Stimulated activated CD8-positive, alpha-beta memory T cell treated with anti-CD3 and anti-CD28 coated beads, Interleukin-15, amount 100 ng/mL, for 4 hours (primary cell): ENCODE results near the gene WDFY1.
"Not testable (repeated sequence)": the region's sequence is repeated elsewhere in the genome, so short reads cannot be mapped to it uniquely, and the experiment has no call there.

Source experiments
- DNase-seq, 2 donors: peaks; one replicate each; pipeline ENCODE4 v3.0.0-alpha.2; 2020; ENCODE audit warnings: low read depth in 2 of 2

Gene WDFY1

DNA sequence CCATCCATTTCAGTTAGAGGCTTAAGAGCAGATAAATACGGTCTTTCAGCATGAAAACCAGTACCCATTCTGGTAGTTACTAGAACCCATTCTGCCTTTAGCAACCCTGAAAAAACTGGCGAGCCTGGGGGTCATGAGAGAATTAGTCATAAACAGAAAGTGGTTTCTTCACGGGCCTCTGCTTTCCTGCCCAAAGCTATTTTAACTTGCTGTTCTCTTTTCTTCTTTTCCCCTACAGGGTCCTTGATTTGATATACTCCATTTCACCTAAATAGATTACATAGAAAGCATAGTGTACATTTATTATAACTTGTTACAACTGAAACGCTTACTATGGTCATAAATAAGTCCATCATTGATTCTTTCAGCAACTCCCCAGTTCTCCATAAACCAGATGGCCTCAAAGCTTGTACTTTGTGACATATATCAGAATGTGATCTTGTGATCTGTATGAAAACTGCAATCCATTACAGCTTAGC, 48.3 kb downstream of the WDFY1 start:
- no peak for DNase-seq

DNA sequence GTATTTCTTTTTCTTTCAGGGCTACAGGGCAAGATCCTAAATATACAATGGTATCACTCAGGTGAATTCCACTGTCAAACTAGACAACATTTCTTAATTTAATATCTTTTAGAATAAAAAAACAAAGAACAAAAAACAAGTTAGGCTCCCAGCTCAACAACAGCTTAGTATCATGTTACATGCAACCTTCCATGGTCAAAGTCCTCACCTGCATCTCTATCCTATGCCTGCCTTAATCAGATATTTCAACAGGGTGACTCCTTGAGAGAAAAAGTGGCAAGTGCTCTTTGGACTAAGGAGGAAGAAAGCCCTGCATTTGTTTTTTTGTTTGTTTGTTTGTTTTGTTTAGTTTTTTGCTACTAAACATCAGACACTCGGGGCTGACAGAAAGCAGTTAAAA, 50.2 kb downstream of the WDFY1 start:
- no peak for DNase-seq

DNA sequence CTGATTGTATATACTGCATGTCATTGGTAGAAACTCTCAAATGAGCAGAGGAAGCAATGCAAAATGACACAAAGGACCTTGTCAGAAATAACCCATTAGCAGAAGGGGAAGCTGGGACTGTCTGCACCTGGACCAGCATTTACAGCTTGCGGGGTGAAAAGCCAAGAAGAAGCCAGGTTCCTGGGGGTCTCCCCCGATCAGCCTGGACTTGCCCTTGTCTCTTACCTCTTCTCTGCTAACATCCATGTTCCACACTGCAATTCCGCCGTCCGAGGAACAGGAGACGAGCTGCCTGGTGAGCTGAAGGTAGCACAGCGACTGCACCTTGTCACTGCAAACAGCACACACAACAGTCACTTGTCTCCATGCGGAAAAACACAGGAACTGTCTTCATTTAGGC, 51.1 kb downstream of the WDFY1 start:
- no peak for DNase-seq

DNA sequence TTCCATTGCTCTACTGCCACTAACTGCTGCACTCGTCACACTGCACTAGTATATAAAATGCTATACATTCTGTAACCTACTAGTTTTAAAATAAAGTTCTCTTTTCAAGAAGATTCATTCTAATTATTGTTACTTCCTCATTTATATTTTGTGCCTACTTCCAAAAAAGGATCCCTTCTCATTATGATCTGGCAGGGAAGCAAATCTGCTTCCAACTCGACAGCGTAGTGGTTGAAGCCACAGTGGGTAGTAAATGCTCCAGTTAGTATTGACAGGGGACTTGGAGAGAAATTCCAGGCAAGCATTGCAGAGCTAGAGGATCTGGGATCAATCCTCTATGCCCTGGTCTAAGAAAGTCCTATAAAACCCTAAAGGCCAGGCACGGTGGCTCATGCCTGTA, 54.4 kb downstream of the WDFY1 start:
- DNase-seq, result no peak

DNA sequence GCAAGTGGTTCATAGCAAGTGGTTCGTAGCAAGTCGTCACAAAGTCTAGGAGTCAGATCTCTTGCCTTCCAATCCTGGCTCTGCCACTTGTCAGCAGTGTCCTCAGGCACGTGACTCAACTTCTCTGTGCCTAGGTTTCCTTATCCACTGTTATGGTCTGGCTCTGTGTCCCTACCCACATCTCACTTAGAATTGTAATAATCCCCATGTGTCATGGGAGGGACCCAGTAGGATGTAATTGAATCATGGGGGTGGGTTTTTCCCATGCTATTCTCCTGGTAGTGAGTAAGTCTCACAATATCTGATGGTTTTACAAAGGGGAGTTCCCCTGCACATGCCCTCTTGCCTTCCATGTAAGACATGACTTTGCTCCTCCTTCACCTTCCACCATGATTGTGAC, 55.9 kb downstream of the WDFY1 start:
- no peak for DNase-seq

DNA sequence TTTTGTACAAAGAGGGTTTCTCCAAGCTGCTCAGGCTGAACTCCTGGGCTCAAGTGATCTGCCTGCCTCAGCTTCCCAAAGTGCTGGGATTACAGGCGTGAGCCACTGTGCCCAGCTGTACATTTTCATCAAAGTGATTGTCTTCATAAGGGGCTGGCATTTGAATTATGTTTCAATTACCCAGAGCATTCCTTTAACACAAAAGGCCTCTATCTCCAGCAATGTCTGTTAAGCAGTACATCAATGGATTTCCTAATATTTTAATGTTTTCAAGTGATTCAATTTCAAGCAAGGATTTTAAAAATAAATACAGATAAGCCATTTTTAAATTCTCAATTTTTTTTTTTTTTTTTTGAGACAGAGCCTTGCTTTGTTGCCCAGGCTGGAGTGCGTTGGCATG, 56.9 kb downstream of the WDFY1 start:
- no peak for DNase-seq

DNA sequence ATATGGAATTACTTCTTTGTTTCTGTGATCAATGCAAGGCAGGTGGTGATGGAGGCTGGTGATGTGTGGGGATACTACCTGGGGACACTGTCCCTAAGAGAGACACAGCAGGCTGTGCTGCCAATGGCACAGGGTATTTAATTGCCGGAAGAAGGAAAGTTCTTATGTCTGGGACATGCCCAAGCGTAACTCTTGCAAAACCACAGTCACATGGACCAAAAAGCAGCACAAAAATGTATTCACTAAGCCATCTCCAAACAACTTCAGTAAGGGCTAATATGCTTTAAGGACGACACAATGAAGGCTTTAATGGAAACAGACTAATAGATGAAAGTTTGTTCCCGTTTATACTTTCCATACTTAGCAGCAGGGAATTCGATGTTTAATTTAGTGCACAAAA, 58.0 kb downstream of the WDFY1 start:
- DNase-seq, result no peak

DNA sequence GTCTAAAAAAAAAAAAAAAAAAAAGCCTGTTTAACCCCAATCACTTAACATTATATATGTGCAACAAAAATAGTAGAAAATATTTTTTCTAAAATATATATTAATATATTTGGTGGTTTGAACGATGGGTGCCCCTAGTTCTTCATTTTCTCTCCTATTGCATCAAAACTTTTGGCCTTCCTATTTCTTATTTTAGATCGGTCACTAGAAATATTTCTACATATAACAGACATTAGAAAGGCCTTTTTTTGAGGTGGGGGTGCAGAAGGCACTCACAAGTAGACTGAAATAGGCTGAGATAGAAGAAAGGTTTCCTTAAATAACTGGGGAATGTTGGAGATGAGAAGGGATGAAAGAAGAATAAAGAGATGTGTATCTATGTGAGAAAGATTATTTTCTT, 58.4 kb downstream of the WDFY1 start:
- DNase-seq, result no peak

DNA sequence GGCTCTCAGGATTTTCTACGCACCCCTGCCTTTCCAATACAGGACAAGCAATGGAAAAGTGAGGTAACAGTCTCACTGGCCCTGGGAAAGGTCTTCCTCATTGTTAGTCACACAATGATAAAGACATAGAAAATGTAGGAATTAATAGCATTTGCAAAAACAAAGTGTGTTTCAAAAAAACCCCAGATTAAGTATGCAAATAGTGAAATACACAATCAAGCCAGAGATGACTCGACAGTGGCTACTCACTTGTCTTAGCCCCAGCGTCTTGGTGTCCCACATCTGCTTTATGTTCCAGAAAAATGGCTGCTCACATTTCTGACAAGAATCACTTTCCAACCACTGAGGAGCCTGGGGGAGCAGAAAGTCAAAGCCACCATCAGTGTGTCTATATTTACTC, 60.7 kb downstream of the WDFY1 start:
- no peak for DNase-seq

DNA sequence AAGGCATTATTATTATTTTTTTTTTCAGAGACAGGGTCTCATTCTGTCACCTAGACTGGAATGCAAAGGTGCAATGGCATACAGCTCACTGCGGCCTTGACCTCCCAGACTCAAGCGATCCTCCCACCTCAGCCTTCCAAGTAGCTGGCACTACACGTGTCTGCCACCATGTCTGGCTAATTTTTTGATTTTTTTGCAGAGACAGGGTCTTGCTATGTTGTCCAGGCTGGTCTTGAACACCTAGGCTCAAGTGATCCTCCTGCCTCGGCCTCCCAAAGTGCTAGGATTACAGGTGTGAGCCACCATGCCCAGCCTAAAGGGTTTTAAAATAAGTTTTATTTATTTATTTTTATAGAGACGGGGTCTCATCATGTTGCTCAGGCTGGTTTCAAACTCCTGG, 62.4 kb downstream of the WDFY1 start:
- no peak for DNase-seq

DNA sequence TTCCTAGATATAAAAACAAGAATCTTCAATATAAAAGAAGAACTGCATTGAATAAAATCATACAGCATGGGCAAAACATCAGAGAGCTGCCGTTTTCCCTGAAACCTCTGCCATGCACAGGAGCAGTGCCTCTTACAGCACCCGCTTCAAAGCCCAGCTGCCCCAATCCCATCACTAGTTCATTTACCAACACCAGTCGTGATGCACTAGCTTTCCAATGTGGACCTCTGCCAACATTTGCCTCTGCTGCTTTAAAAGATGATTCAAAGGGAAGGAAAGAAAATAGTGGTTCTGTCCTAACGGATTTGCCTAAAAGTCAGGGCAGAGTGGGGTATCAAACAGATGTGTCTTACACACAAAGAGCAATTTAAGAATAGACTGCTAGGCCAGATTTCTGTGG, 64.3 kb downstream of the WDFY1 start:
- no peak for DNase-seq

DNA sequence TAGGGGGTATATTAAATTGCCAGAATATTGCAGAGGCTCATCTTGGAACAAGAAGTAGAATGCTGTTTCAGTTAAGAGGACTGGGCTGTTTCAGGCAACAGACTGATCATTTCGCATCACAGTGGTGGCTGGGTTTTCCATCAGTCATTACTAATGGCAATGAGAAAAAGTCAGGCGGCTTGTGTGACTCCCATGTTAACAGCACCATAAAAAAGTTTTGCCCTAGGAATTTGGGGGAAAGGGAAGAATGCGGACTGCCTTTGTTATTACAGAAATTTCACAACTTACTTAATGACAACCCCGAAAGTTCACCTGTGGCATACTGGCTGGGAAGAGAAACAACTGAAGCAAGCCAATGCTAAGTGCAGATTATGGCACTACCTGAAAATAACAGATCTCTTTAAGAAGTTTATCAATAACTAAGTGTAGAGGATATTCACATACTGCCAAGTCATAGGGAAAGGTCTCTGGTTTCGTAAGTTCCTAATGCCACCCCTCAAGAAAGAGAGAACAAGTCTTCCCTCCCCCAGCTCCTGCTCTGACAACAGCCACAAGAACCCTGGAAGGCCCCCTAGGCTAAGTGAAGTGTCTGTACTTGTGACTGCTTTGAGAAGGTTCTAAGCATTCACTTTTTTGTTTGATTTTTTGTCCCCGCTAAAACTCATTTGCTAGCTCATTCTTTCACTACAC, 67.3 kb downstream of the WDFY1 start:
- no peak for DNase-seq

DNA sequence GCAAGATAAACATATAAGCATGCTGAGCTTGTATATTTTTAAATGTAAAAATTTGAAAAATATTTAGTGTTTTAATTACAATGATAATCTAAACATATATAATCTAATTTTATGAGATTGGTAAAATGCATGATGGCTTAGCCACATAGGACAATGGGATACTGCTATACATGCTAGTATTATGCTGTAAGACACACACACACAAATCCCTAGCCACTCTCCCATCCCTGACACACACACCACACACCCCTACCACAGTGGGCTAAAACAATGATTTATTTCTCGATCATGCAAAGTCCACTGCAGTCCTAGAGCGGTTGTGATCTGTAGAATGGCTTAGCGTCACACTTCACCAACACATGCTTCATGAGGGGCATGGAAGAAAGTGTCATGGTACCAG, 71.5 kb downstream of the WDFY1 start:
- no peak for DNase-seq

DNA sequence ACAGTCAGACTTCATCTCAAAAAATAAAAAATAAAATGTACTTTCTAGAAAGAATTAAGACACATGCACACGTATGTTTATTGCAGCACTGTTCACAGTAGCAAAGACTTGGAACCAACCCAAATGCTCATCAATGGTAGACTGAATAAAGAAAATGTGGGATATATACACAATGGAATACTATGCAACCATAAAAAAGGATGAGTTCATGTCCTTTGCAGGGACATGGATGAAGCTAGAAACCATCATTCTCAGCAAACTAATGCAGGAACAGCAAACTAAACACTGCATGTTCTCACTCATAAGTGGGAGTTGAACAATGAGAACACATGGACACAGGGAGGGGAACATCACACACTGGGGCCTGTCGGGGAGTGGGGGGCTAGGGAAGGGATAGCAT, 72.4 kb downstream of the WDFY1 start:
- DNase-seq, result not testable (repeated sequence)

DNA sequence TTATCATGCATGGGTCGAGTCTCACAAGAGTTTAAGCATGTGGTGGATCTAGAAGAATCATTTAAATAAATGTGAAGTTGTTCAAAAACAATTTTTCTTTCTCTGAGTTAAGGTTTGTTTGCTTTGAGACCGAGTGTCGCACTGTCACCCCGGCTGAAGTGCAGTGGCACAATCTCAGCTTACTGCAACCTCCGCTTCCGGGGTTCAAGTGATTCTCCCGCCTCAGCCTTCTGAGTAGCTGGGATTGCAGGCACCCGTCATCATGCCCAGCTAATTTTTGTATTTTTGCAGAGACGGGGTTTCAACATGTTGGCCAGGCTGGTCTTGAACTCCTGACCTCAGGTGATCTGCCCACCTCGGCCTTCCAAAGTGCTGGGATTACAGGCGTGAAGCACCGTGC, 73.5 kb downstream of the WDFY1 start:
- DNase-seq, result not testable (repeated sequence)

DNA sequence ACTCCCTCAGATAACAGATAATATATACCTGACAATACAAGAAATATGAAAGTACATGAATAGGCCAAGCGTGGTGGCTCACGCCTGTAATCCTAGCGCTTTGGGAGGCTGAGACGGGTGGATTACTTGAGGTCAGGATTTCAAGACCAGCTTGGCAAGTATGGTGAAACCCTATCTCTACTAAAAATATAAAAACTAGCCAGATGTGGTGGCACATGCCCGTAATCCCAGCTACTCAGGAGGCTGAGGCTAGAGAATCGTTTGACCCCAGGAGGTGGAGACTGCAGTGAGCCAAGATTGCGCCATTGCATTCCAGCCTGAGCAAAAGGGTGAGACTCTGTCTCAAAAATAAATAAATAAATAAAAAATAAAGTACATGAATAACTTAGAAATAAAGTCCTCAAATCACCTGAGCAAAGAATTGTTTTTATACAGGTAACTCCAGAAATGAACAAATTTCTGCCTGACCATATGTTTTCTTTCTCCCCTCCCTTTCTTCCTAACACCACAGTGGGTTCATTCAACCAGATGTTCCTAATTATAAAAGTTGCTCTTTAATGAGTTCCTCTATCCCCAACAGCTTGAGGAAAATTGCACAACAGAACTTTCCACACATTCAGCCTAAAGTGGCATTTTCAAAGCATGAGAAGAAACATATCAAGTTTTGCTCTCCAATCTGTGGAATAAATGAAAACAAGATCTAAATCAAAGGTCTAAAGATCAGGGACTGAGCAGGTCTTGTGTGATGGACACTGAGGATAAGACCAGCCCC, 74.1 kb downstream of the WDFY1 start:
- no peak for DNase-seq

DNA sequence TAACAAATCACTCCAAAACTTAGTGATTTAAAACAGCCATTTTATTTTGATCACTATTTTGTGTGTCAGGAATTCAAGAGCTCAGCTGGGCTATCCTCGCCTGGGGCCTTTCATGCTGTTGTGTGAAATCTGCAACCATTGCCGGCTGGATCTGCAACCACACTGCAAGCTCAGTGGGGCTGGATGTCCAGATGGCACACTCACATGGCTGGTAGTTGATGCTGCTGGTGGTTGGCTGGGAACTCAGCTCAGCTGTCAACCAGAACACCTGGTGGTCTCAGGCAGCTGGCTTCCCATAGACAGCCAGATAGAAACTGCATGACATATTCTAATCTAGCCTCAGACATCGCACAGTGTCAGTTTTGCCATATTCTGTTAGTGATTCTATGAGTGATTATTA, 77.1 kb downstream of the WDFY1 start:
- DNase-seq, result no peak

DNA sequence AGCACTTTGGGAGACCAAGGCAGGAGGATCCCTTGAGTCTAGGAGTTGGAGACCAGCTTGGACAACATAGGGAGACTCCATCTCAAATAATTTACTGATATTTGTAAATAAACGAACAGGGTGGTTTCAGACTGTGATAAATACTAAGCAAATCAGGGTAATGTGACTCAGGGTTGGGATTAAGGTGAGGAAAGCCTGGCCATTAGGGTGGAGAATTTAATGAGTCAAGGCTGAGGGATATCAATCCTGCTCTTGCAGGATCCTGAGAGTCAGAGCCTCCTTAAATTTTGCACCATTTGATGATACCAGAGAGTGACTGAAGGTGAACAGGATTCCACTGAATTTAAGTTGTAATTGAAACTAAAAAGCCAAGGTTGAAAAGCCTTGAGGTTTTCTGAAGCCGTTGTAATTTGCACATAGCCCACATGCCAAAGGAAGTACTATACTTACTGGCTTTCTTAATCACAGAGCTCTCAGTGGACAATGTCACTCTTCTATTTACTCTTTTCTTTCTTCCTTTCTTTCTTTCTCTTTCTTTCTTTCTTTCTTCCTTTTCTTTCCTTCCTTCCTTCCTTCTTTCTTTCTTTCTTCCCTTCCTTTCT, 79.1 kb downstream of the WDFY1 start:
- no peak for DNase-seq

DNA sequence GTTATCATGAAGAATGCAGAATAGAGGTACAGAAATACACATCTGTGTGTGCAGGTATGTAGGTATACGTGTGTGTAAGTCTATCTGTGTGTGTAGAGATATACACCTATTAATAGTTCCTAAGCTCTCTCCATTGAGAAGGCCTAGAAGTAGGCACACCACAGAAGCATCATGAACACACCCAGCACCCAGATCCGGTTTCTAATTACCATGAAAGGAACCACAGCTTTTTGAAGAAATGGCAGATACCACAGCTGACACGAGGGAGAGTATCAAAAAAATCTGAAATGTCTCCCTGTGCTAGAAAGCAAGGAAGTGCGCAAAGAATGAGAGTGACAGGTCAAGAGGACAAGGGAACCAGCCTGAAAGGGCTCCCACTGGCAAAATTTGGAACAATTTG, 80.0 kb downstream of the WDFY1 start:
- no peak for DNase-seq

DNA sequence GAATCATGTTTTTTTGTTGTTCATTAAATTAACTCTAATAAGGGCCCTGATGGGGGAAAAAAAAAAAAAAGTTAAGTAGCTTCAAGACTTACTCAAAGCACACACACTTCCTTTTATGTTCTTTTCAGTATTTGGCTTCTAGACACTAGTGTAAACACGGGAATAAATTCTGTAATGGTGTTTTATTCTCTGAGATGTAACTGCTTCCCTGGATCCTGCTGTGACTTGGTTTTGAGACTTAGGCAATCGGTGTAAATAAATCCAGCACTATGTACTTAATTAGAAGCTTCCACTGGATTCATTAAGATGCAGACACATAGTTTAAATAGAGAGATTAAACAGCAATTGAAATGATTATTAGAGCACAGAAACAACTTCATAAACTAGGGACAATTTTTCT, 81.6 kb downstream of the WDFY1 start:
- no peak for DNase-seq

DNA sequence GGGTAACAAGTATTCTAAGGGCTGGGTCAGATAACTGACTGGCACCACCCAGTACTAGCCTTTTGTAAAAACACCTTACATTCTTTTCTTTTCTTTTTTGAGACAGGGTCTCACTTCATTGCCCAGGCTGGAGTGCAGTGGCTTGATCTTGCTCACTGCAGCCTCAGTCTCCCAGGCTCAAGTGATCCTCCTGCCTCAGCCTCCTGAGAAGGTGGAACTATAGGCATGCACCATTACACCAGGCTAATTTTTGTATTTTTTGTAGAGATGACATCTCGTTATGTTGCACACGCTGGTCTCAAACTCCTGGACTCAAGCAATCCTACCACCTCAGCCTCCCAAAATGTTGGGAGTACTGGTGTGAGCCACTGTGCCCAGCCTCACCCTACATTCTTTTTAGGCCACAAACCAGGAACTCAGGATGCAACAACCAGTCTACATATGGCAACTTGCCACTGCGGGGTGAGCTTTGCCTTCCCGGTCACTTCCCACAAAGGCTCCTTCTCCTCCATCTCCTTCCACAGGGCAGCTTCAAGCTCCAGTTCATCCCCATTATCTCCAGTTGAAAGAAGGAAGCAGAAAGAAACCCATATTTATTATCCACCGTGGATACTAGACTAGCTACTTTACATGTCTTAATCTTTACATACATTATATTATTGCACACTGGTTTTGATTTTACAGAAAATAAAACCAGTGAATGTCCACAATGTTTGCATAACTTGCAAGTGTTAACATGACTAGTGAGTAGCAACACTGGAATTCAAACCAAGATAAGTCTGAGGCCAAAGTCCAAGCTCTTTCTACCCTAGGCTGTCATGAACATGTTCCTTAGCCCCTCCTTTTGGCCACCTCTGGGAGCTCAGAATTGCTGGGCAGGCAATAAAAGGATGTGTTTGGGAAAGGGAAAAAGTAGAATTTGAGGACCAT, 84.1 kb downstream of the WDFY1 start:
- no peak for DNase-seq

DNA sequence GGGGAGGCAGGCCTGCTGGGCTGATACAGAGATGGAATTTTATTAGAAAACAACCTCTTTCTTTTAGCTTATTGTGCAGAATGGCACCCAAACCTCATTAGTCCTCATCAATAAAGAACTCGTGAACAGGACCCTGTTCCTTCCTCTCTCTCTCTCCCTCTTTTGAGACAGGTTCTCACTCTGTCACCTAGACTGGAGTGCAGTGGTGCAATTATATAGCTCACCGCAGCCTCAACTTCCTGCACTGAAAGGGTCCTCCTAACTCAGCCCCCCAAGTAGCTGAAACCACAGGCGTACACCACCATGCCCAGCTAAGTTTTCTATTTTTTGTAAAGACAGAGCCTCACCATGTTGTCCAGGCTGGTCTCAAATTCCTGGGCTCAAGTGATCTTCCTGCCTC, 86.1 kb downstream of the WDFY1 start:
- no peak for DNase-seq
